ENCODE results near the gene LRRC74B.

The LRRC74B gene

GRCh38 chr22:21104126-21104691, 58.5 kb downstream of the LRRC74B start:
- no peak for DNase-seq (ENCODE audit: low read depth)

GRCh38 chr22:21105294-21105693, 59.5 kb downstream of the LRRC74B start:
- no peak for DNase-seq (ENCODE audit: low read depth)

- no peak for DNase-seq (ENCODE audit: low read depth)
Observed at GRCh38 chr22:21106000-21106399, 60.3 kb downstream of the LRRC74B start.

GRCh38 chr22:21108379-21109115, 62.8 kb downstream of the LRRC74B start:
- no peak for DNase-seq (ENCODE audit: low read depth)
